Activated B cell treated with CpG ODN at 0.5 μM for 24 hours (primary cell): Measurements from ENCODE around the gene TDRD9. TPM values are rescaled to one million over a fixed set of nuclear protein-coding genes. Genes with fewer than 3 reads are reported as not detected.

Source experiments
- ATAC-seq: fragments of 200-7000 bp; cut with Tn5 transposase; one replicate; pipeline ENCODE4 v1.10.0; 2021; ENCODE audit warnings: low read depth, mild to moderate bottlenecking, moderate library complexity
- CTCF ChIA-PET: fragments of 350-600 bp; sonication (Branson Sonifier 250); formaldehyde crosslinking; loops from one replicate; lab custom pipeline; 2021; ENCODE audit warnings: antibody characterized with exemption; lab: Charles Lee
- POLR2A ChIA-PET: fragments of 350-600 bp; sonication (Branson Sonifier 250); formaldehyde crosslinking; loops from one replicate; lab custom pipeline; 2021; ENCODE audit warnings: antibody characterized with exemption; lab: Charles Lee
- DNase-seq: peaks from one replicate; pipeline ENCODE4 v3.0.0; 2022
- H3K27ac Mint-ChIP-seq: one replicate; pipeline ENCODE4 v1.8.0; 2020; ENCODE audit warnings: mixed read lengths
- H3K27me3 Mint-ChIP-seq: one replicate; pipeline ENCODE4 v1.8.0; 2021; ENCODE audit warnings: mixed read lengths
- H3K36me3 Mint-ChIP-seq: one replicate; pipeline ENCODE4 v1.8.0; 2021; ENCODE audit warnings: low read depth, mixed read lengths
- H3K4me1 Mint-ChIP-seq: one replicate; pipeline ENCODE4 v1.8.0; 2021; ENCODE audit warnings: mixed read lengths
- H3K4me3 Mint-ChIP-seq: one replicate; pipeline ENCODE4 v1.8.0; 2020; ENCODE audit warnings: mild to moderate bottlenecking, mixed read lengths
- H3K9me3 Mint-ChIP-seq: one replicate; pipeline ENCODE4 v1.8.0; 2020; ENCODE audit warnings: mixed read lengths
- CTCF ChIP-seq: fragments of 200-600 bp; IDR thresholded peaks from one replicate; pipeline ENCODE4 v1.8.0; 2022; ENCODE audit warnings: antibody characterized with exemption, mild to moderate bottlenecking
- intact Hi-C: fragments of 100-400 bp; cut with micrococcal nuclease; formaldehyde crosslinking; loops from one replicate; pipeline ENCODE4 v1.15.1; 2024
- total RNA-seq: library from RNA; stranded (reverse); gene quantifications from 2 replicates; pipeline ENCODE4 v1.2.3, GENCODE V29; 2022

The TDRD9 gene
- total RNA-seq, 1 donor from 2014 or later = 3.1 TPM

- ChIA-PET CTCF (no interaction called here), POLR2A (no interaction called here)
- TF ChIP-seq CTCF = no peak
- Mint-ChIP-seq H3K4me3 (no peak overlapping the region), H3K27me3 (peaks cover 22% of the 10 kb centered on the region), H3K4me1 (no peaks in the 10 kb centered on the region), H3K27ac (no peak overlapping the region), H3K36me3 (no peaks in the 10 kb centered on the region), H3K9me3 (peaks cover 19% of the 10 kb centered on the region)
- intact Hi-C loops = no loop called here
- ATAC-seq (no peak), DNase-seq (no peak)
Measured at GRCh38 chr14:104069541-104069940, 141.3 kb downstream of the TDRD9 start.

- no peaks in the 10 kb centered on the region for H3K36me3 Mint-ChIP-seq
- no peak overlapping the region for H3K4me3 Mint-ChIP-seq
Measured at GRCh38 chr14:104072586-104072985, 144.3 kb downstream of the TDRD9 start.

GRCh38 chr14:104073764-104074163 is 145.5 kb downstream of the TDRD9 start:
- ATAC-seq (no peak), DNase-seq (no peak)
- no peaks in the 10 kb centered on the region for H3K36me3 Mint-ChIP-seq
- TF ChIP-seq CTCF = no peak
- POLR2A ChIA-PET = no interaction called here
- intact Hi-C loops = no loop called here
- no peak overlapping the region for H3K4me3 Mint-ChIP-seq
- peaks cover 18% of the 10 kb centered on the region for H3K27me3 Mint-ChIP-seq
- CTCF ChIA-PET = no interaction called here
- peaks cover 9% of the 10 kb centered on the region for H3K4me1 Mint-ChIP-seq
- peaks cover 11% of the 10 kb centered on the region for H3K9me3 Mint-ChIP-seq
- H3K27ac Mint-ChIP-seq = no peak overlapping the region

More at GRCh38 chr14:104072586-104072985, 144.3 kb downstream of the TDRD9 start:
- DNase-seq (no peak), ATAC-seq (no peak)
- ChIA-PET CTCF (interaction anchor here (0.6 kb wide), 1 partner anchor 968 kb away, joined by 3 read pairs; no protein-coding TSS in a partner anchor), POLR2A (no interaction called here)
- Mint-ChIP-seq H3K27ac (no peak overlapping the region), H3K27me3 (peaks cover 20% of the 10 kb centered on the region), H3K4me1 (no peaks in the 10 kb centered on the region), H3K9me3 (peaks cover 12% of the 10 kb centered on the region)
- no peak for TF ChIP-seq CTCF
- intact Hi-C loops = no loop called here

GRCh38 chr14:104075530-104076151 is 147.4 kb downstream of the TDRD9 start:
- DNase-seq (no peak), ATAC-seq (no peak)
- intact Hi-C loops = no loop called here
- CTCF ChIA-PET = interaction anchor here (1.3 to 3.1 kb wide), 2 partner anchors 12 to 488 kb away, joined by 4 to 8 read pairs; no protein-coding TSS in a partner anchor
- Mint-ChIP-seq H3K4me3 (no peak overlapping the region), H3K4me1 (peaks cover 9% of the 10 kb centered on the region), H3K36me3 (no peaks in the 10 kb centered on the region), H3K9me3 (peaks cover 11% of the 10 kb centered on the region), H3K27ac (no peak overlapping the region), H3K27me3 (peaks cover 14% of the 10 kb centered on the region)
- TF ChIP-seq CTCF = no peak
- POLR2A ChIA-PET = no interaction called here

- POLR2A ChIA-PET = no interaction called here
- no peak for ATAC-seq
Measured at GRCh38 chr14:104076743-104077142, 148.5 kb downstream of the TDRD9 start.

More at GRCh38 chr14:104076743-104077142, 148.5 kb downstream of the TDRD9 start:
- Mint-ChIP-seq H3K4me1 (peaks cover 9% of the 10 kb centered on the region), H3K27me3 (peaks cover 14% of the 10 kb centered on the region), H3K27ac (no peak overlapping the region), H3K9me3 (peaks cover 11% of the 10 kb centered on the region), H3K4me3 (no peak overlapping the region), H3K36me3 (no peaks in the 10 kb centered on the region)
- no peak for DNase-seq
- no peak for TF ChIP-seq CTCF
- intact Hi-C loops = no loop called here
- CTCF ChIA-PET = interaction anchor here (2.1 to 3.1 kb wide), 2 partner anchors 11 to 487 kb away, joined by 8 to 19 read pairs; no protein-coding TSS in a partner anchor
